ENCODE data around the gene DLX5.

DLX5 gene

DNA sequence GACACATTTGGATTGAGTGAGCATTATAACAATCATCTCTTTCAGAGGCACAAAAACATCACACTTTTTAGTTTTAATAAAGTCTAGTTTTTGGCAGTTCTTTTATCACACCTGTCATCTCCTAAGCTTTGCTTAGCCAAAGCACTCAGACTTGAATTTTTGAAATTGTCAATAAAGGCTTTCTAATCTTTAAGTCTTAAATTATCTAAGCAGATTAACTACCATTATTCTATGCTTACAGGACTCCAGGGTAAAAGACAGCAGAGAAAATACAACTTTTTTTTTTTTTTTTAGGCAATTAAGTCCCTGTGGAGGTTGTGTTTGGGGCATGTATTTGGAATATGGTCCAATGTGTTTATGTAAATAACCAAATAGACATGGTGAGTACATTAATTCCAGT, 36.9 kb downstream of the DLX5 start:
- DNase-seq, result no peak

DNA sequence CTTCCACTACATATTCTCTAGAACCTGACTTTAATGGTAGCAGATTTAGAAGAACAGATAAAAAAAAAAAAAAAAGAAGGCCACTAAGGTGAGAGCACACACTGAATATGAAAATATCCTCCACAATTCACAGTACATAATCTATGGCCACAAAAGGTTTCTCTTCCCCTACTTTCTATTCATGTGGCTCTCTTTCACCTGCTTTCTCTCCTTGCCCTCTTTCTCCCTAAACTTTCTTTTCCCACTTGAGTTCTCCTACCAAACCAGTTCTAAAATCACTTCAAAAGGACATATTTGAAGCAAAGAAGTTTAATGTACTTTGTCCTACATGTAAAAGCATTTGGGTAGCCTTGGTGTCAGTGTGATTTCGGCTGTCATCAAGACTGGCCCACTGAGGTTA, 37.7 kb downstream of the DLX5 start:
- DNase-seq, result no peak

DNA sequence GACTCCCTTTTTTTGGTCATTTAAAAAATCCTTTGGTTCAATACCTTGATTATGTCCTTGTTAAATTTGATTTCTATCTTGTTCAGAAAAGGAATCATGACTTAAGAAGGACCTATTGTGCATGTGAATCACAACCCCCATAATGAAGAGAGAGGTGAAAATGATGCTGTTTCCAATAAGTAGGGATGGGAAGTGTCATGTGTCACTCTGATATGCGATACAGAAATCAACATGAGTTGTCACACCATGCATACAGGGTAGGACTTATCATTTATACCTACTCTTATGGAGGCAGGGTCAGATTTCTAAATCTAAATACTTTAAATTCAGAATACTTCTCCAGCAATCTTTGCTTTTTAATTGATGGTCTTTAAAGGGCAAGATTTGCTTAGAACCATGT, 38.6 kb downstream of the DLX5 start:
- no peak for DNase-seq

DNA sequence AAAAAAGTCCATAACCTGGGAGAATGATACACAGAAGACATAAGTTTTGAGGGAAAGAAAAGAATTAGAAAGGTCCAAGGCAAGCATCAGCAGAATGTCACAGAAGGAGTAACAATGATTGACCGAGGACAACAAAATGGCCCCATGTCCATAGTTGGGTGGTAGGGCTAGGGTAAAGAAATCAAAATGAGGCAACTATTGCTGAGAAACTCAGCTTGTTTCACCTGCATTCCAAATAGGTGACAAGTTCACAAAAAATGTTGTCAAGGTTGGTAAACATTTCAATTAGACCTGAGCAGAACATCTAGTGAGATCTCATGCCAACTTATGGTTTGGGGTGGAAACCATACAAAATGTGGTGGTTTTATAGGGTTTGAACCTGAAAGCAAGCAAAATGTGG, 42.0 kb downstream of the DLX5 start:
- DNase-seq, result no peak

DNA sequence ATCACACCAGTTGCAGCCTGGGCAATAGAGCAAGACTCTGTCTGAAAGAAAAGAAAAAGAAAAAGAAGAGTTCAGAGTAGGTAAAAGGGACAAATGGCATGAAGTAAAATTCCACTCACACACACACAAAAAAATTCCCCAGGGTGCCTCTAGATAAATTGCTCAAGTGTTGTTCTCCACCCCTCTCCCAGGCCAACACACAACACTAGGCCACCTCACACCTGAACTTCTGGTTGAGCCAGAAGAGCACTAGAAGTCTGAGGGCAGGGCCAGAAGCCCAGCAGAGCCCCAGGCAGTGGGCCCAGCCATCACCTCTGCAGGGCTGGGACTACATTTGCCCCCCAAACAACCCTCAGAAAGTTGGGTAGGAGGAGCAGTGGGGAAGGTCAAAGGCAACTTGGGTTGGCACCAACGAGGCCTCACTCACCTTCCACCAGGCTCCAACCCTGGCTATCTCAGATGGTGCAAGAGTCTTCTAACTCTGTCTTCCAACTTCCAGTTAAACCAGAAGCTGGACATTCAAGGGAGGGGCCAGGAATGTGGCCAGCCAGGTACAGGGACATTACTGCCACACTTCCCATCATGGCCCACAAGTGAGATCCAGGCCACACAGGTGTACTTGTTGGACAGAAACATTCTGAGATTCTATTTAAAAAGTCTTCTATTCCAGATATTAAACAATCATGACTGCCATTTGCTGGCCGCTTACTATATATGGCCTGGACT, 44.9 kb downstream of the DLX5 start:
- no peak for DNase-seq

DNA sequence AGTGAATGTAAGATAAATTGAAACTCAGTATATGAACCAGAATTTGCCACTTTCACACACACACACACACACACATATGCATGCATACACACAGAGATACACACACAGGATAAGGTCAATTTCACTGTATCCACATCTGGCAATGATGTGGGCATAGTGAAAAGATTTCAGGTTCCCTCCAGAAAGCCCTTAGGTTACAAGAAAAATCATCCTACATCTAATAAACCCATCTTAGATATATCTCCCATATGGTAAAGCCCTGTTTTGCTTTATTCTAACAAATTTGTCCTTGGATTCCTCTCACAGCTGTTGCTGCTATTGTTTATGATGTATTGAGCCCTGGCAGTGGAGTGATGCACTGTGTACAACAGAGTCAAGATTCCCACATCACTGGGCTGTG, 47.2 kb downstream of the DLX5 start:
- DNase-seq, result no peak

DNA sequence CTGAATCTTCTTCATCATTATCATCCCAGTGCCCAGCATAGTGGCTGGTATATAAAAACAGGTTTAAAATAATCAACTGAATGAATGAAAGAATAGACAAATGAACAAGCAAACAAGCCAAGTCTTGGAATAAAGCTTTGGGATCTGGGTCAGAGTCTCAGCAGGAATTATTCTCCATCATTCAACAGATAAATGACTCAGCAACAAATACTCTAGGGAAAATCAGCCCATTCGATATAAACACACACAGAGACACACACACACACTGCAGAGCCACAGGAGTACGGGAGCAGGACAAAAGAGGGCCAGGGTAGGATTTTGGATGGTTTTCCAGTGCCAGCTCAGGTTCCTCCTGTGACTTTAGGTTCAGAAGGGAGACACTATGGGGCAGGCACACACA, 48.5 kb downstream of the DLX5 start:
- no peak for DNase-seq

DNA sequence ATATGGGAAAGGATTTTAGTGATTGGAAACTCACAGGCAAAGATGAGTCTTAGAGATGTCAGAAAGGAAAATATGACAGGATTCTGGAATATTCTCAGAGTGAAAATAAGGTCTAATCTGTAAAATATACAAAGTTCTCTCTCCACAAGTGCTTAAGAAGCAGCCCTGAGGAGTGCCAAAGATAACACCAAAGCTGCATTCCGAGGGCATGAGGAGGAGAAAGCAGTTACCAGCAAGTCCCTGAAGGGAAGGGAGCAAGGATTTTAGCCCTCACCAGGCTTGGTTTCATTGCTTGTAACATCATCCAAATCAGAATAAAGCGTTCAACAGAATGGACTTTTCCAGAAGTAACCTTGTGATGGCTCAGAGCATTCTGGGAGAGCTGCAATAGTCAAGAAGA, 50.6 kb downstream of the DLX5 start:
- DNase-seq, result no peak

DNA sequence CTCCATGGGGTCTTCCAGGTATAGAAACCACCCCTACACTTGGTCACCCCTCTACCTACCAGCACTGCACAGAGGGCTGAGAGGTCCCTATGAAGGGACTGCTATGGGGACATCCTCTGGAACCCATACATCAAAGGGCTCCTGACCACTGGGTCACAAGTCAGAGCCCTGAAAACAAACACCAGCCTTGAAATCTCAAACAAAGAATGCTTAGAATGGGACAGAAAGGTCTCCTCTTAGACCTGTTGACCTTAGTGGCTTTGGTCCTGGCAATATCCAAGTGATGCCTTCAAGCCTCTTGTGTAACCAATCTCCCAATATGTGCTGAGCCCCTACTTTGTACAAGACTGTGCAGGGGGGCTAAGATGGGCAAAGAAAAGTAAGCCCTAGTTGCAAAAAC, 53.9 kb downstream of the DLX5 start:
- no peak for DNase-seq

Data from SIG-M5 (cell line).